ENCODE measurements around the gene PPIF.

DNA sequence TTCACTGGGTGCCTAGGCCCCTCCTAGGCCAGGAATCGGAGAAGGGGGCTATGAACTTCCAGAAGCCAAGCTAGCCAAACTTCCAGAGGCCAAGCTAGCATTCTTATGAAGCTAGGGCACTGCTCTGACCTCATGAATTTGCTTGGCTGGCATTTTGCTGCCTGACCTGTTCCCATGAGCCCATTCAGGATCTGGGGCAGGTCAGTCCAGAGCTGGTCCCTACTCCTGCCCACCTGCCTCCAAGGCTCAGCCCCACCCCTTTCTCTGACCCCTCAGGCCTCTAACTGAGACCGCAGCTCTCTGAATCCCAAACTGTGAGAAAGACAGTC lies 1.3 kb upstream of the PPIF start:
- TF ChIP-seq, protein P1, sequence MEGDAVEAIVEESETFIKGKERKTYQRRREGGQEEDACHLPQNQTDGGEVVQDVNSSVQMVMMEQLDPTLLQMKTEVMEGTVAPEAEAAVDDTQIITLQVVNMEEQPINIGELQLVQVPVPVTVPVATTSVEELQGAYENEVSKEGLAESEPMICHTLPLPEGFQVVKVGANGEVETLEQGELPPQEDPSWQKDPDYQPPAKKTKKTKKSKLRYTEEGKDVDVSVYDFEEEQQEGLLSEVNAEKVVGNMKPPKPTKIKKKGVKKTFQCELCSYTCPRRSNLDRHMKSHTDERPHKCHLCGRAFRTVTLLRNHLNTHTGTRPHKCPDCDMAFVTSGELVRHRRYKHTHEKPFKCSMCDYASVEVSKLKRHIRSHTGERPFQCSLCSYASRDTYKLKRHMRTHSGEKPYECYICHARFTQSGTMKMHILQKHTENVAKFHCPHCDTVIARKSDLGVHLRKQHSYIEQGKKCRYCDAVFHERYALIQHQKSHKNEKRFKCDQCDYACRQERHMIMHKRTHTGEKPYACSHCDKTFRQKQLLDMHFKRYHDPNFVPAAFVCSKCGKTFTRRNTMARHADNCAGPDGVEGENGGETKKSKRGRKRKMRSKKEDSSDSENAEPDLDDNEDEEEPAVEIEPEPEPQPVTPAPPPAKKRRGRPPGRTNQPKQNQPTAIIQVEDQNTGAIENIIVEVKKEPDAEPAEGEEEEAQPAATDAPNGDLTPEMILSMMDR (IDR thresholded peaks at IDR 0.05), result no peak
- no peak for TF ChIP-seq POLR2A (IDR thresholded peaks at IDR 0.05)
